Hepatic stellate cell (primary cell): ENCODE data around the gene CLIP1.
"Not testable (repeated sequence)": the region's sequence is repeated elsewhere in the genome, so short reads cannot be mapped to it uniquely, and the experiment has no call there.

Source experiments
- DNase-seq: peaks from one replicate; pipeline ENCODE4 v3.0.0; 2011; ENCODE audit warnings: low spot score

Gene CLIP1

DNA sequence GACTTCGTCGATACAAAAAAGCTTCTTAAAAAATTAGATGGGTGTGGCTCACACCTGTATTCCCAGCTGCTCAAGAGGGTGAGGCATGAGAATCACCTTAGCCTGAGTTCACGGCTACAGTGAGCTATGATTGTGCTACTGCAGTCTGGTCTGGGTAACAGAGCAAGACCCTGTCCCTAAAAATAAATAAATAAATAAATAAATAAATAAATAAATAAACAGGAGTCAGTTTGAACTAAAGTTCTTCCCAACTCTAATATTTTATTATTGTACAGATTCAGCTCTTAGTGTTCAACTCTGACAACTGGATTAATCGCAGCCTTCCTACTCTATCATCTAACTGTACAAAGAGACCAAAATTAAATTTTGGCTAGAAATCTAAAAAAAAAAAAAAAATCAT lies 12.7 kb upstream of the CLIP1 start:
- DNase-seq = no peak

DNA sequence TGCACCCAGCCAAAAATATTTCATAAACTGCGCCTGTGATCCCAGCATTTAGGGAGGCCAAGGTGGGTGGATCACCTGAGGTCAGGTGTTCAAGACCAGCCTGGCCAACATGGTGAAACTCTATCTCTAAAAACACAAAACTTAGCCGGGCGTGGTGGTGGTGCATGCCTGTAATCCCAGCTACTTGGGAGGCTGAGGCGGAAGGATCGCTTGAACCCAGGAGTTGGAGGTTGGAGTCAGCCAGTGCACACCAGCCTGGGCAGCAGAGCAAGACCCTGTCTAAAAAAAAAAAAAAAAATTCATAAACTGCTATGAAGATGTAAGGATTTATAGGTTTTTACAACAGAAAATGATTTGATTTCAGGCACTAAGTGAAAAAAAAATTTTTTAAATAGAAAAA lies 6.6 kb upstream of the CLIP1 start:
- DNase-seq = not testable (repeated sequence)

DNA sequence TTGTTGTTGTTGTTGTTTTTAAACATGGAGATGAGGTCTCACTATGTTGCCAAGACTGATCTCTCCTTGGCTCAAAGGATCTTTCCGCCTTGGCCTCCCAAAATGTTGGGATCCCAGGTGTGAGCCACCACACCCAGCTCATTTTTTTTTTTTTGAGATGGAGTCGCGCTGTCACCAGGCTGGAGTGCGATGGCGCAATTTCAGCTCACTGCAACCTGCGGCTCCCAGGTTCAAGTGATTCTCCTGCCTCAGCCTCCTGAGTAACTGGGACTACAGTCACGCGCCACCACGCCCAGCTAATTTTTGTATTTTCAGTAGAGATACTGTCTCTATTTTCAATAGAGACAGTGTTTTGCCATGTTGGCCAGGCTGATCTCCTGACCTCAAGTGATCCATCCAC lies 4.9 kb upstream of the CLIP1 start:
- DNase-seq = no peak

DNA sequence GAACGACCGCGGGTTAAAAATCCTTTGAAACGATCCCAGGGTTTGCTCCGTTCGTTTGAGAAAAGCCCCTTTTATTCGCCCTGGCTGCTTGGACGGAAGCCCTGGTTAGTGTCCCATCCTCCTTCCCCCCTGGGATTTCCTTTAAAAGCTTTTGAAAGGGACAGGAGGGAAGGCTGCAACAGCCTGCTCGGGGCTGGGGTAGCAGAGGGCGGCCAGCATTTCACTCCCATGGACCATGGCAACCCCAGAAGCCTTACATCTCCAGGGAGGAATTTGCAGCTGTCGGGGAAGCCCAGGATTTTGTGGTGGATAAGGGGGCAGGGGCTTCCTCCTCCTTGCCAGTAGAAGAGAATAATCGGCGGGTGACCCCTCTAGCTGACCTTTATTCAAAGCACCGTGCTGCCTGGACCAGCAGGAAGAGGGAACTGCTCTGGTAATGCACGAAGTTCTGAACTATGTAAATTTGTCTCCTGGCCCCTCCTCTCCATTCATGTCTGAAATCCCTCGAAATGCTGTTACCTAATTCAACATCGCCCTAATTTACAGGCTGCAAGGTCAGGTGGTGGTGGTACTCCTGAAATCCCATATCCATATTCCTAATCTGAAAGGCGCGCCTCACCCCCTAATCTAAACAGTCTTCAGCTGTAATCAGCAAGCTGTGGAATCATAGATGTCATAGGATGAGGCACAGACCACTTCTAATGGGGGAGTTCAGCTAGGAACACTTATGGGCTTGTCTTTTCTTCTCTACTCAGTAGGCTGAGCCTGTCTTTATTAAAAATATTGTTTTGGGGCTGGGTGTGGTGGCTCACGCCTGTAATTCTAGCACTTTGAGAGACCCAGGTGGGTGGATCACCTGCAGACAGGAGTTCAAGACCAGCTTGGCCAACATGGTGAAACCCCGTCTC lies 1.0 kb upstream of the CLIP1 start:
- no peak for DNase-seq

DNA sequence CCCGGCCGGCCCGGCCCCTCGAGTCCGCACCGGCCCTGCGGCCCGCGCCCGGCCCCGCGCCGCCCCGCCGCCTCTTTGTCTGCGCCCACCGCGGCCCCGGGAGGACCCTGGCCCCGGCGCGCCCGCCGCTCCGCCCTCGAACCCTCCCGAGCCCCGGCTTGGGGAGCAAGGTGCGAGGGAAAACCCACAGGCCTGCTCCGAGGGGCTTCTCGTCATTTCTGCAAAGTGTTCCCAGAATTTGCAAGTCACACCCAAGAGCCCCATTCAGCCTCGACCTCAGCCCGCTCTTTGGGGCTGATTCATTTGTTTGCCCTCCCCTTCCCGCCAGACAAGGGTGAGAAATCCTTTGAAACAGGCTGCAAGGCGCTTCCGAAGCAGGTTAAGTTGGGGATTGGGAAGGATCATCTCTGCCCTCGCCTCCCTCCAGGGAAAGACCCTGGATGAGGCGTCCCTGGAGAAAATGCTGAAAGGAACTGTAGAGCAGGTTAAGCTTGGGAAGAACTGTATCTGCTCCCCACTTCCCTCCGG lies 325 bp upstream of the CLIP1 start:
- peak; percentile 34 for DNase-seq

DNA sequence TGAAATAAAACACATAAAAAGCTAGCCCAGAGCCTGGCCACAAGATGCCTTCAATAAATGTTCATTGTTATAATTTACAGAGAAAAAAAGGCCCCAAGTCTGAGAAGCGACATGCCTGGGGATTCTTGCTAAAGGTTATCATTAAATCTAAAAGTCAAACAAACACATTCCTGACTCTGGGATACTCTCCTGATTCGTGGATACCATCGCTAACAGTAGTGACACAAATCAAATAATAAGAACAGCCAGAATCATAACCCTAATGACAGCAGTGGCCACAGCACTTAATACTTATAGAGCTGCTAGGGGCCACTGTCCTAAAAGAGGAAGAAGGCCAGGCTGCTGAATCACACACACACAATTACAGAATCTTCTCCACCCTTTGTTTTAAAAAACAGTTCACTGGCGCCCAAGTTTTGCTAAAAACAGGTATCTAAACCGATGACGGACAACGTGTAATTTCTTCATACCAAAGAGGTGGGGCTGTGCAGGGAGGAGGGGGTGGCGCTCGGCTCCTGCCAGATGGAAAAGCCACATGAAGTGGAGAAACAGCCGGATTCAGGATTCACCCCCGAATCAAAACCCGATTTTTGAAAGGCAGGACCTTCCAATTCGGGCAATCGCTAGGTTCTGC lies 1.2 kb downstream of the CLIP1 start:
- DNase-seq = peak; percentile 33

DNA sequence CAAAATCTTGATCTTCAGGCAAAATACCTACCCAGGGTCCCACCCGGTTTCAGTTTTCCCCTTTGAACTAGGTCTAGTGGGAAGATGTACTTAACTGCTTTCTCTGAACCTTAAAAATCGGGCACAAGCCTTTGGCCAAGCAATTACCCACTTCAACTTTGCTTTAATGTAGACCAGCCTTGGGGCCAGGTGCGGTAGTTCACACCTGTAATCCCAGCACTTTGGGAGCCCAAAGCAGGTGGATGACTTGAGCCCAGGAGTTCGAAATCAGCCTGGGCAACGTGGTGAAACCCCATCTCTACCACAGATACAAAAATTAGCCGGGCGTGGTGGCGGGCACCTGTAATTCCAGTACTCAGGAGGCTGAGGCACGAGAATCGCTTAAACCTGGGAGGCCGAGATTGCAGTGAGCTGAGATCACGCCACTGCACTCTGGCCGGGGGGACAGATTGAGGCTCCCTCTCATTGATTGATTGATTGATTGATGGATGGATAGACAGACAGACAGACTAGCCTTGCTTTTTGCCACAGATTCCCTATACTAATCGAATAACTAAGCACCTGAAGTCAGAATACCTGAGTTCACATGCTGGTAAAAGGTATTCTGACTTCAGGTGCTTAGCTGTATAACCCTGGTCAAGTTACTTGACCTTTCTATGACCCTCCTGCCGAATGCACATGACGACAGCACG lies 1.9 kb downstream of the CLIP1 start:
- DNase-seq = no peak

DNA sequence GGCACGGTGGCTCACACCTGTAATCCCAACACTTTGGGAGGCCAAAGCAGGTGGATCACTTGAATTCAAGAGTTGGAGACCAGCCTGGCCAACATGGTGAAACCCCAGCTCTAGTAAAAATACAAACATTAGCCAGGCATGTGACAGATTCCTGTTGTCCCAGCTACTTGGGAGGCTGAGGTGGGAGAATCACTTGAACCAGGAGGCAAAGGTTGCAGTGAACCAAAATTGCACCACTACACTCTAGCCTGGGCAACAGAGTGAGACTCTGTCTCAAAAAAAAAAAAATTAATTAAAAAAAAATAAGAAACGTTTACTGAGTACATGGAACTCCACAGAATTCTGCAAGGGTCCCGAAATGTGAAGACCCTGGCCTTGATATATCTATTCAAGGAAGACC lies 3.4 kb downstream of the CLIP1 start:
- DNase-seq = not testable (repeated sequence)

DNA sequence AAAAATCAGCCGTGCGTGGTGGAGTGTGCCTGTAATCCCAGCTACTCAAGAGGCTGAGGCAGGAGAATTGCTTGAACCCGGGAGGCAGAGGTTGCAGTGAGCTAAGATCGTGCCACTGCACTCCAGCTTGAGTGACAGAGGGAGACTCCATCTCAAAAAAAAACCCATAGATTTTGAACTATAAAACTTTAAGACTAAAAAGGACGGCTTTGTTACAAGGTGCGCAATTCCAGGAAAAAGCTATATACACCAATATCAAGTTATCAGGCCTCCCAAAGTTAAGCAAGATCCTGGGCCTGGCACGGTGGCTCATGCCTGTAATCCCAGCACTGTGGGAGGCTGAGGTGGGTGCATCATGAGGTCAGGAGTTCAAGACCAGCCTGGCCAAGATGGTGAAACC lies 6.8 kb downstream of the CLIP1 start:
- not testable (repeated sequence) for DNase-seq

DNA sequence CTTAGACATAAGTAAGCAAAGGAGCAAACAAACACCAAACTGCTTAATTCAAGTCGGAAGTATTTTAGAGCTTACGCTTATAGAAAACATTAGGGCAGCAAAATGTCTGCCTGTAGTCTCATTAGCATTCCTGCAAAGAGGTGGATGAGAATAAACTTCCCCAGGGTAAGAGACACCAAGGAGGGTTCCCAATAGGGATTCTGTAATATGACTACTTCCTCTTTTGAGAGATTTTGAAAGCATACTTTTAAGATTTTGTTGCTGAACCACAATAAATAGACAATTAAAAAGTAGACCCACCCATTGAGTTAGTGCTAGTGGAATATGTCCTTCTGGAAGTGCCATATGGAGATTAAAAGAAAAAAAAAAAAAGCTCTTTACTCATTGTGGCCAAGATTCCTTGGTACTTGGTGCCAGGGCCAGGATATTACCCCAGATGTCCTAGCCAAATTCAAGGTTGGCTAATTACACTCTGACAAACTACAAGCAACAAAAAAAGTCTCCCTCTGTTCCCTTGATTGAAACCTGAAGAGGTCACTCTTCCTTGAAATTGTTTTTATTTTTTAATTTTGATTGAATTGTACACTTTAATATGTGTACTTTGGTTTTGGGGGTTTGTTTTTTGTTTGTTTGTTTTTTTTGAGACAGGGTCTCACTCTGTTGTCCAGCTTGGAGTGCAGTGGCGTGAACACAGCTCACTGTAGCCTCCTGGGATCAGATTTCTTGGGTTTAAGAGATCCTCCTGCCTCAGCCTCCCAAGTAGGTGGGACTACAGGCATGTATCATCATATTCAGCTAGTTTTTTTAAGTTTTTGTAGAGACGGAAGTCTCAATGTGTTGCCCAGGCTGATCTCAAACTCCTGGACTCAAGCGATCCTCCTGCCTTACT lies 8.7 kb downstream of the CLIP1 start:
- DNase-seq = no peak

DNA sequence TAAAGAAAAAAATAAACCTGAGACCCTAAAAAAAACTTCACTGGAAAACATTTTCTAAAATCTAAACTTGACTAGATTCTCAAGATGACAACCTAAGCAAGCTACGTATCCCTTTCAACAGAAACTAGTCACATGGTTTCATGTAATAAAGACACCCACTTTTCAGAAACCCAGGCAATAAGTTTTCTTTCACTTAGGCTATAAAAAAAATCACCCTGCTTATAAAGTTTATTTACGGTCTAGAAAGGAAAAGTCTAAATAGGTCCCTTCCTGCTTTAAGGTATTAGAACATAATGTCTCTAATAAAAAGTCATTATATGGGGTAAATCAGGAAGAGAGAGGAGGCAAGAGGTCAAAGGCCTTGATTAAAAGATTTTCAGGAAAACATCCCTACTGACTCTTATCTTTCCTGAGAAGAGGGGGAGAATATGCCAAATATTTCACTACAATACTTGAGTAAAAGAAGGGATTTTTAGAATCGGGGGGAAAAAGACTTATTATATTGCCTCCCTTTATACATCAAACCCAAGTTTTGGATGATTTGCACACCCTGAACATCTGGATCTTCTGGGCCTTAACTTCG lies 9.5 kb downstream of the CLIP1 start:
- DNase-seq = no peak

DNA sequence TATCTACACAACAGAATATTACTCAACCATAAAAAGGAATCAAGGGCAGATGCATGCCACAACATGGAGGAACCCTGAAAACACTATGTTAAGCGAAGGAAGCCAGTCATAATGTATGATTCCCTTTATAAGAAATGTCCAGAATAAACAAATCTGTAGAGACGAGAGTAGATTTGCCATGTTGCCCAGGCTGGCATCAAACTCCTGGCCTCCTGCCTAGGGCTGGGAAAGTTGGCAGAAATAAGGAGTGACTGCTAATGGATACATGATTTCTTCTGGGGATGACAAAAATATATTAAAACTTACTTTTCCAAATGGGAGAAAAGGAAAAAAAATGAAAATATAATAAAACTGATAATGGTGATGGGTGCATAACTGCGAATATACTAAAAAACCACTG lies 10.9 kb downstream of the CLIP1 start:
- DNase-seq = no peak

DNA sequence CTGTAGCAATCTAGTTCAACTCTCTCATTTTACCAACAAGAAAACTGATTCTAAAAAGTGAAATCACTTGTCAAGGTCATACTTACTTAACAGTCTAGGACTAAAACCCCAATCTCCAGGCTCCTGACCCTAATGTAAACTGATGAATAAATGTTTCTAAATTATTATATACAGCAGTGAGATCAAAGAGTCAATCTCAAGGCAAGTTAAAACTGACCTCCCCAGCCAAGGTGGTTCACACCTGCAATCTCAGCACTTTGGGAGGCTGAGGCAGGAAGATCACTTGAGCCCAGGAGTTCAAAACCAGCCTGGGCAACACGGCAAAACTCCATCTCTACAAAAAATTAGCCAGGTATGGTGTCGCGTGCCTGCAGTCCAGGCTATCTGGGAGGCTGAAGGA lies 15.3 kb downstream of the CLIP1 start:
- no peak for DNase-seq

DNA sequence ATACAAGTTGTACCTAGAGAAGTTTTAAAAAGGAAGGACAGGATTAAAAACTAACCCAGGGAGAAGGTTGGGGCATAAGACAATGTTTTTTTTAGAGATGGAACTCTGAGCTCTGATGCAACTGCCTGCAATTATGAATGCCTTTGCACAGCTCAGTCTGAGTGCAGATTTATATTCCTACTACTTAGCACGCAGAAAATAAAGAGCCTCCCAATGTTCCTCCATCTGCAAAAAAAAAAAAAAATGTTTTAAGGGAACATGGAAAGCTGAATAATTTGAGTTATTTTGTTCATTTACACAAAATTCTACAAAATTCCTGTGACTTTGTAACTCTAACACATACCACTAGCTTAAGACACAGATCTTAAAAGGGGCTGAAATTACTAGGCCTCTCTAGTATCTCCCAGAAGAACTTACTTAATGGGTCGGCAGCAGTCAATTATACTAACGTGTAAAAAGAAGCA lies 15.7 kb downstream of the CLIP1 start:
- DNase-seq = no peak

DNA sequence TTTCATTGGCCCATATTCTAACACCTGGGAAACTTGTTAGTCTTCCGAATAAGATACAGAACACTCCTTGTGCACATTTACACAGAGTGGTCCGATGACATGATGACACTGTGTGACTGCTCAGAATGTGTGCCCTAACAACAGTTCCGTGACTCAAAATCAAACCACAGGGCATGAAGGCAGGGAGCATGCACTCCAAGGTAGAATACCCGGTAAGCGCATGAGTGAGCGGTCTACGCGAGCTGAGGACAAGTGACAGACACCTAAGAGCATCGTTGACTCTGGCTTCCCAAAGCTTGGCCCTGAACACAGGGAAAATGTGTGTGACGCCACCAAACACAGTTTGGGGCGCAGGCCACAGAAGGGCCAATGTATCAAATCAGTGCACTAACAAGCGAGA lies 18.6 kb downstream of the CLIP1 start:
- no peak for DNase-seq

DNA sequence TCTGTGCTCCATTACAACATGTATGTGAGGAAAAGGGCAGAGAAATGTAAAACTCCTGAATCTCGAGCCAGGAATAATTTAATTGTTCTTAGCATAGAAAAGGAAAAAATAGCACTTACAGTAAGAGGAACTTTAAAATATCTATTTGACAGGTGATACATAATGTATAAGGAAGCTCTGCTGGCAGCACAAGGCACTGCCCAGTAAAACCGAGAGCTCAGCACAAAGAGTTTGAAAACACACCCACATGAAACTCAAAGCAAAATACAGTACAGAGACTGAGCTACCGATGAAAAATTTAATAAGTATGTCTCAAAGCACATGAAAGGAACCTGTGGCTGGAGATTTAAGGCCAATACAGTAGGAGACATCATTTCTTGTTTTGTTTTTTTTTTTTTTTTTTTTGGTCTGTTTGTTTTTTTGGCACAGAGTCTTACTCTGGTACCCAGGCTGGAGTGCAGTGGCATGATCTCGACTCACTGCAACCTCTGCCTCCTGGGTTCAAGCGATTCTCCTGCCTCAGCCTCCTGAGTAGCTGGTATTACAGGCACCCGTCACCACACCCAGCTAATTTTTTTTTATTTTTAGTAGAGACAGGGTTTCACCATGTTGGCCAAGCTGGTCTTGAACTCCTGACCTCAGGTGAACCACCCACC lies 19.2 kb downstream of the CLIP1 start:
- DNase-seq = no peak

DNA sequence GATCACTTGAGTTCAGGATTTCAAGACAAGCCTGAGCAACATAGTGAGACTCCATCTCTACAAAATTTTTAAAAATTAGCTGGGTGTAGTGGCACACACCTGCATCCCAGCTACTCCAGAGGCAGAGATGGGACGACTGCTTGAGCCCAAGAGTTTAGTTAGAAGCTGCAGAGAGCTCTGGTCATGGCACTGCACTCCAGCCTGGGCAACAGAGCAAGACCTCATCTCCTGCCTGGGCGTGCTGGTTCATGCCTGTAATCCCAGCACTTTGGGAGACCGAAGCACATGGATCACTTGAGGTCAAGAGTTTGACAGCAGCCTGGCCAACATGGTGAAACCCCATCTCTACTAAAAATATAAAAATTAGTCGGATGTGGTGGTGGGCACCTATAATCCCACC lies 20.2 kb downstream of the CLIP1 start:
- no peak for DNase-seq

DNA sequence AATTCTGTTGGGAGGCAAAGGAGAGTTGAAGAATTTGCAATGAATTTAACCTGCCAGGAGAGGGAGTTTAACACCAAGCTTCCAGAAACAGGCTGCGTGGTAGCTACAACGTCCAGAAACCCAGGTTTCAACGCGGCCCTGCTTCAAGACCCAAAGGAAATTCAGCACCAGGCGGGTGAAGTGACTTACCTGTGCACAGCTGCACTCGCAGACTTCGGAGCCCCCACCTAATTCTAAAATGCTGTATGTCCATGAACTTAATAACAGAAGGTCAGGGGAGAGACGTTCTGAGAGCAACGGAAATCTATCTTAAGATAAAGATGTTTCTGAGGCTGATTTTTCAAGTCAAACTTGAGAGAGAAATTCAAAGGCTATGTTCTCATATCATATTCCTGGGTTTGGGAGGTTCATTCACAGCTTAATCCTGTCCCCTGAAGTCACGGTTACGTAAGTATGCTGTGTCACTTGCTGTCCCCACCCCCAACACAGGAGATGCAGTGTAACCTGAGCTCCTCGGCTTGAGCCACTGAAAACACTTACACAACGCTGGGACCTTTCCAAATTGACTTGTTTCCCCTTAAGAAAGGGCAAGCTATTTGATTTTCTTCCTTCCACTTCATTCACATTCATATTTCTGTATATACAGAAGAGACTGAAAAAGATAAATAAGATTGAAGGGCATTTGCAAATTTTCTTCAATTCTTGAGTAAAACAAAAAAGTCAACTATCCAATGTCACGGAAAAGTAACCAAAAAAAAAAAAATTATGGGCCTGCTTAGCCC lies 22.7 kb downstream of the CLIP1 start:
- peak; percentile 71 for DNase-seq

DNA sequence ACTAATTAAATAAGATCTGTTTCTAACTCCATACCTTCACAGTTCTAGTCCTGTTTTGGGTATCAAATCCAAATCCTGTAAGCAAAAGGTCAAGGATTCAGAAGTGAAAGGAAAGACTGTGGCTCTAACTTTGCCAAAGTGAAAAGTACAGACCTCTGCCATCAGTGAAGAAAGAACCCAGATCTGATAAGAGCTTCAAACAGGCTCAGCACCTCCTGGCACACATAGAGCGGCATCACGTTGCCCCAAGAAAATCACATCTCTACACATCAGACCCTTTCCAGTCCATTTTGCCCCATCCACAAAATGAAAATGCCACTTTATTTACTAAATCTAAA lies 23.2 kb downstream of the CLIP1 start:
- no peak for DNase-seq

DNA sequence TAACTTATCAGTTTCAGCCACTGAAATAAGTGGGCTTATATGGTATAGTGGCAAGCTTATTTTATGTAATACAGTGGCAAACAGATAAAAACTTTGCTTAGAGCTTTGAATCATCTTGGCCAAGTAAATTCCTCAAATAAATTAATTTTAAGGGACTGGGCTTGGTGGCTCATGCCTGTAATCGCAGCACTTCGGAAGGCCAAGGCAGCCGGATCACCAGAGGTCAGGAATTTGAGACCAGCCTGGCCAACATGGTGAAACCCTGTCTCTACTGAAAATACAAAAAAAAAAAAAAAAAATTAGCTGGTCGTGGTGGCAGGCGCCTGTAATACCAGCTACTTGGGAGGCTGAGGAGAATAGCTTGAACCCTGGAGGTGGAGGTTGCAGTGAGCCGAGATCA lies 24.5 kb downstream of the CLIP1 start:
- not testable (repeated sequence) for DNase-seq
